Measurements from ENCODE around the gene PDCD7. TPM values are rescaled to one million over a fixed set of nuclear protein-coding genes. Genes with fewer than 3 reads are reported as not detected.

The PDCD7 gene
- total RNA-seq, 2 experiments from 2014 or later = 34.6 to 47.3 TPM

DNA sequence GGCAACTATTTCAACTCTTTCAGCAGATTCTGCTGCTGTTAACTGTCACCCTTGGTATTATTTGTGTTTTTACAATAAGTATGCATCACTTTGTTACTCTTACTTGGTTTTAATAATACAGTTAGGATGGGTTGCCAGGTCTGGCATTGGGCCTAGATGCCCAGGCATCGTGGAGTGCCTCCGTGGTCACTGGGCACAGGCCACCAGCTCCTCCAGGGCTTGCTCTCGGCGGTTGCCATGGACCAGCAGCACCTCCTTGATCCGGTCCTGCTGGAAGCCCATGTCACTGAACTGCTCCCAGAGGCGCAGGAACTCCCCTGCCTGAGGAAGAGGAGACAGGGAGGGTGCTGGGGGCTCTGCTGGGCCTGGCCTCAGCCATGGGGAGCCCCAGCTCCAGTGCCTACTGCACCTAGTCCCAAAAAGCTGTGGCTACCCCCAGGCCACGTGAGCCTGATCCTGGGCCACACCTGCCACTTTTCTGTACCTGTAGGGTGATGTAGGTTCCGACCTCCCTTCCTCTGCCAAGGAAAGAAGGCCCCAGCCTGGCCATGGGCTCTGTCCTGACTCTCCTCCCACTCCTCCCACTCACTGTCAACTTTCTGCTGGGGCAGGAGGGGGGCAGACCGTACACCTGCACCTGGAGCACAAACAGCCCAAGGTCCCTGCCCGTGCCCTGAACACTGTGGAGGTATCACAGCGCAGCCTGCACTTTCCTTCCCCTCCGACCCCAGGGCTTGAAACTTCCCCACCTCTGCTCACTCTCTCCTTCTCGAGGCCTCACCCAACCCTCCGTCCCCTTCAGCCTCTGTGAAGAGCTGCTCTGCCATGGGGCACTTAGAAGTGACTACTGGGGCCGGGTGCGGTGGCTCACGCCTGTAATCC lies 40.5 kb downstream of the PDCD7 start:
- H3K4me1 ChIP-seq (ENCODE audit: insufficient read depth, low read length, poor library complexity, severe bottlenecking) = no peaks in the 10 kb centered on the region

DNA sequence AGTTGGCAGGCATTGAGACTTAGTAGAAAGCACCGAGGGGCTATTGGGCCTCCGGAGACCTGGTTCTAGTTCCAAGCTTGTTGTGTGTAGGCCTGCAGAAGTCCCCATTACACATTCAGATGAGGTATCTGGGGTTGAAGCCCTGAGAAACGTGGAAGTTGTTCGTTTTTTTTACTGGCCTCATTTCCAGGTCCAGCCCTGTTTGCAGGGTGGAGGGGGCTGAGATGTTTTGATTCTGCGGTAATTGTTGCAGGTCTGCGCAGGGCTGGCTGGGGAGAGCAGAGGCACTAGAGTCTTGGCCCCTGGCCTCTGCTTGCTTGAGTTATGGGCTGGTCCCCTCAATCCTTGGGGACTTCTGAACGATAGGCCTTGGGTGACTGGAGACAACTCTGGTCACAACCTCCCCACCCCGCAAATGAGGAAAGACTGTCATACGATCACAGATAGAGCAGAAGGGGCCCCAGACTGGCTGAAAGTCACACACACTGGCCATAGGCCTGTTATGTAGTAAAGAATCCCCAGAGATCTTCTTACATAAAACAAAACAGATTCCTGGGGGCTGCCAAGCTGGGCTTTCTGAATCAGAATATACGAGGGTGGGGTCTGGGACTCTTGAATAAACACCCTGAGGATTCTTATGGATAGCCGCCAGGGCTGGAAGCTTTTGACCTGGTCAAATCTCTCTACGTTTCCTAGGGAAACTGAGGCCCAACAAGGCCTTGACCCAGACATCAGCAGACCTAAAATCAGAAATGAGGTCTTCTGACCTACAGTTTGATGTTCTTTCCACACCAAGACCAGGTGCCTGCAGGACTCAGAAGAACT lies 41.5 kb downstream of the PDCD7 start:
- peaks cover 1% of the 10 kb centered on the region; the same call in 1 of the 2 replicates for H3K36me3 ChIP-seq (ENCODE audit: insufficient read depth, low read length)
- H3K4me3 ChIP-seq (ENCODE audit: low read depth, low read length, poor library complexity, severe bottlenecking) = no peak overlapping the region
- CTCF ChIA-PET (ENCODE audit: unreplicated experiment) = no interaction called here
- no peak overlapping the region for H3K4me2 ChIP-seq (ENCODE audit: low read length)
- no peak for TF ChIP-seq EZH2phosphoT487 (IDR thresholded peaks at IDR 0.05; ENCODE audit: borderline replicate concordance, low read depth, low read length)
- TF ChIP-seq, protein P1, sequence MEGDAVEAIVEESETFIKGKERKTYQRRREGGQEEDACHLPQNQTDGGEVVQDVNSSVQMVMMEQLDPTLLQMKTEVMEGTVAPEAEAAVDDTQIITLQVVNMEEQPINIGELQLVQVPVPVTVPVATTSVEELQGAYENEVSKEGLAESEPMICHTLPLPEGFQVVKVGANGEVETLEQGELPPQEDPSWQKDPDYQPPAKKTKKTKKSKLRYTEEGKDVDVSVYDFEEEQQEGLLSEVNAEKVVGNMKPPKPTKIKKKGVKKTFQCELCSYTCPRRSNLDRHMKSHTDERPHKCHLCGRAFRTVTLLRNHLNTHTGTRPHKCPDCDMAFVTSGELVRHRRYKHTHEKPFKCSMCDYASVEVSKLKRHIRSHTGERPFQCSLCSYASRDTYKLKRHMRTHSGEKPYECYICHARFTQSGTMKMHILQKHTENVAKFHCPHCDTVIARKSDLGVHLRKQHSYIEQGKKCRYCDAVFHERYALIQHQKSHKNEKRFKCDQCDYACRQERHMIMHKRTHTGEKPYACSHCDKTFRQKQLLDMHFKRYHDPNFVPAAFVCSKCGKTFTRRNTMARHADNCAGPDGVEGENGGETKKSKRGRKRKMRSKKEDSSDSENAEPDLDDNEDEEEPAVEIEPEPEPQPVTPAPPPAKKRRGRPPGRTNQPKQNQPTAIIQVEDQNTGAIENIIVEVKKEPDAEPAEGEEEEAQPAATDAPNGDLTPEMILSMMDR (conservative IDR thresholded peaks at IDR 0.05; ENCODE audit: low read length) = no peak
- POLR2A ChIA-PET = no interaction called here
- H4K20me1 ChIP-seq (ENCODE audit: insufficient read depth, low read length) = no peaks in the 10 kb centered on the region
- no peak overlapping the region for H2AFZ ChIP-seq (ENCODE audit: low read length)
- no peaks in the 10 kb centered on the region for H3K9me3 ChIP-seq (ENCODE audit: low read length)
- no peaks in the 10 kb centered on the region for H3K9me2 ChIP-seq (ENCODE audit: insufficient read depth, low read length)
- H3K4me1 ChIP-seq (ENCODE audit: insufficient read depth, low read length, poor library complexity, severe bottlenecking) = no peaks in the 10 kb centered on the region
- no peaks in the 10 kb centered on the region for H3K79me2 ChIP-seq (ENCODE audit: insufficient read depth, low read depth, low read length)
- intact Hi-C loops (cut with micrococcal nuclease; ENCODE audit: unreplicated experiment) = no loop called here
- H3K27ac ChIP-seq (ENCODE audit: low read depth, low read length, poor library complexity, severe bottlenecking) = no peak overlapping the region
- no peak for DNase-seq (ENCODE audit: low spot score)
- BruUV-seq (replicated peaks) = no TSS peak

More for the DNA sequence above, 40.5 kb downstream of the PDCD7 start:
- Histone ChIP-seq H3K4me3 (ENCODE audit: low read depth, low read length, poor library complexity, severe bottlenecking) (no peak overlapping the region), H3K36me3 (ENCODE audit: insufficient read depth, low read length) (peaks cover 11% of the 10 kb centered on the region; the same call in 1 of the 2 replicates), H3K9me2 (ENCODE audit: insufficient read depth, low read length) (no peaks in the 10 kb centered on the region), H3K4me2 (ENCODE audit: low read length) (no peak overlapping the region), H3K9me3 (ENCODE audit: low read length) (no peaks in the 10 kb centered on the region), H4K20me1 (ENCODE audit: insufficient read depth, low read length) (no peaks in the 10 kb centered on the region), H3K79me2 (ENCODE audit: insufficient read depth, low read depth, low read length) (no peaks in the 10 kb centered on the region), H3K27ac (ENCODE audit: low read depth, low read length, poor library complexity, severe bottlenecking) (no peak overlapping the region), H2AFZ (ENCODE audit: low read length) (no peak overlapping the region)
- ChIA-PET CTCF (ENCODE audit: unreplicated experiment) (no interaction called here), POLR2A (no interaction called here)
- DNase-seq (ENCODE audit: low spot score) = no peak
- intact Hi-C loops (cut with micrococcal nuclease; ENCODE audit: unreplicated experiment) = no loop called here
- no TSS peak for BruUV-seq (replicated peaks)
- TF ChIP-seq, protein P1 (conservative IDR thresholded peaks at IDR 0.05; ENCODE audit: low read length) = no peak
- TF ChIP-seq EZH2phosphoT487 (IDR thresholded peaks at IDR 0.05; ENCODE audit: borderline replicate concordance, low read depth, low read length) = no peak
